HG03521 (cell line): ENCODE data around the gene TMA16.

Experiments used
- ATAC-seq: cut with Tn5 transposase; IDR thresholded peaks from one replicate; pipeline ENCODE4 v1.9.1; 2021; ENCODE audit warnings: mild to moderate bottlenecking, moderate library complexity; ENCODE audit not compliant: unreplicated experiment

The TMA16 gene

GRCh38 chr4:163558539-163559044, 64.1 kb downstream of the TMA16 start:
- ATAC-seq: peak; percentile 68

- no peak for ATAC-seq
Observed at GRCh38 chr4:163562496-163562895, 68.0 kb downstream of the TMA16 start.

- ATAC-seq: no peak
Observed at GRCh38 chr4:163563592-163563991, 69.1 kb downstream of the TMA16 start.

- ATAC-seq: no peak
Observed at GRCh38 chr4:163564221-163564720, 69.8 kb downstream of the TMA16 start.

GRCh38 chr4:163565226-163566135, 71.0 kb downstream of the TMA16 start:
- ATAC-seq: no peak

GRCh38 chr4:163566257-163566796, 71.8 kb downstream of the TMA16 start:
- no peak for ATAC-seq

GRCh38 chr4:163568843-163569242, 74.4 kb downstream of the TMA16 start:
- peak; percentile 77 for ATAC-seq
